Left kidney (tissue), 2 donors: ENCODE results near the gene BTBD7. TPM values are rescaled to one million over a fixed set of nuclear protein-coding genes. Genes with fewer than 3 reads are reported as not detected.

ENCODE experiments used
- DNase-seq: peaks from one replicate; pipeline ENCODE4 v3.0.0-alpha.2; 2013
- polyA plus RNA-seq: library from polyadenylated mRNA; unstranded; fragments of 120-200 nt; gene quantifications from one replicate; pipeline ENCODE4 v1.2.1, GENCODE V29; 2013; ENCODE audit not compliant: insufficient read length

The BTBD7 gene
- polyA plus RNA-seq, 1 donor: 62.0 TPM

DNA sequence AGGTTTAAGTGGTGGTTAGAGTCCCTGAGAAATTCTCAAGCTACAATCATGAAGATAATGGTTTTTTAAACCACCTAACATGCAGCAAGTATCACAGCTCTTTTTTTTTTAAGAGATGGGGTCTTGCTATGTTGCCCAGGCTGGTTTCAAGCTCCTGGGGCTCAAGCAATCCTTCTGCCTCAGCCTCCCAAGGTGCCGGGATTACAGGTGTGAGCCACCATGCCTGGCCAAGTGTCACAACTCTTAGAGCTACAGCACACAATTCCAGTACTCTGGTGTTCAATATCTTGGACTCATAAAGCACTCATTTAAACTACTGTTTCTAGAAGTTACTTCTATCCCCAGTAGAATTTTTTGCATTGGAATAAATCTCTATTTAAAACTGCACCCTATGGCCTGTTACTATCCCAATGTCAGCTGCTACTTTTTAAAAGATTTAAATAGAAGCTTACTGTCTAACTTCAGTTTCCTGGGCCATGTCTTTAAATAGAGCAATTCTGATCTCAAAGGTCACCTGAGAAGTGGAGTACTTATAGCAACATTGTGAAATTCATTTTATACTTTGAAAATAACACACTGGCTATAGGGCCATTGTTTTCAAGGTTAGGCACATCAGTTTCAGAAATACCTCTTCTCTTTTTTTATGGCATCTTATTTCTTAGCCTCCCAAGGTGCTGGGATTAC lies 137.4 kb downstream of the BTBD7 start:
- no peak for DNase-seq

Other genes with a start within 250 kb of the BTBD7 start
- 27.1 TPM for gene ITPK1, start 217.1 kb downstream of the BTBD7 start, polyA plus RNA-seq
- 43.4 TPM for gene MOAP1, start 148.1 kb downstream of the BTBD7 start, polyA plus RNA-seq
- 38.4 TPM for gene LYSET, start 147.7 kb downstream of the BTBD7 start, polyA plus RNA-seq
- 20.5 TPM for gene GON7, start 126.0 kb downstream of the BTBD7 start, polyA plus RNA-seq
- 40.0 TPM for gene UBR7, start 125.8 kb downstream of the BTBD7 start, polyA plus RNA-seq
- gene COX8C, start 14.1 kb upstream of the BTBD7 start, polyA plus RNA-seq: 0.71 TPM
- 1.1 TPM for gene UNC79, start 97.9 kb upstream of the BTBD7 start, polyA plus RNA-seq